Parathyroid adenoma (tissue), 2 donors: ENCODE results near the gene MEF2C.

Source experiments
- H2AFZ ChIP-seq: fragments of 300-600 bp; sonication (generic); one replicate; pipeline ENCODE4 v1.7.0; 2017; ENCODE audit warnings: antibody characterized with exemption, mild to moderate bottlenecking
- H3K27ac ChIP-seq: fragments of 300-600 bp; sonication (generic); one replicate; pipeline ENCODE4 v1.7.0; 2017
- H3K27me3 ChIP-seq: fragments of 300-600 bp; sonication (generic); one replicate; pipeline ENCODE4 v1.7.0; 2017; ENCODE audit warnings: low read length; ENCODE audit not compliant: control insufficient read depth, insufficient read depth
- H3K36me3 ChIP-seq: fragments of 300-600 bp; sonication (generic); one replicate; pipeline ENCODE4 v1.7.0; 2017; ENCODE audit warnings: low read length; ENCODE audit not compliant: control insufficient read depth, insufficient read depth
- H3K4me1 ChIP-seq: fragments of 300-600 bp; sonication (generic); one replicate; pipeline ENCODE4 v1.7.0; 2017; ENCODE audit warnings: control low read depth
- H3K4me2 ChIP-seq: fragments of 300-600 bp; sonication (generic); one replicate; pipeline ENCODE4 v1.7.0; 2017; ENCODE audit warnings: low read length
- H3K4me3 ChIP-seq: fragments of 300-600 bp; sonication (generic); one replicate; pipeline ENCODE4 v1.7.0; 2017; ENCODE audit warnings: low read depth, low read length
- H3K79me2 ChIP-seq: fragments of 300-600 bp; sonication (generic); one replicate; pipeline ENCODE4 v1.7.0; 2017; ENCODE audit warnings: control low read depth
- H3K9ac ChIP-seq: fragments of 300-600 bp; sonication (generic); one replicate; pipeline ENCODE4 v1.7.0; 2017; ENCODE audit warnings: mild to moderate bottlenecking
- H3K9me3 ChIP-seq: fragments of 300-600 bp; sonication (generic); one replicate; pipeline ENCODE4 v1.7.0; 2017; ENCODE audit warnings: low read length; ENCODE audit not compliant: control insufficient read depth
- TF ChIP-seq, protein P1 (sequence below): fragments of 300-600 bp; sonication (generic); IDR thresholded peaks from one replicate; pipeline ENCODE4 v1.7.0; 2017; ENCODE audit warnings: antibody characterized with exemption, mild to moderate bottlenecking
- donor health status: primary hyperparathyroidism.

MEF2C gene

GRCh38 chr5:88883059-88883835, at the start of gene MEF2C:
Gene MEF2C, minus strand, starts transcription at chr5:88883184. Its CDS starts 59,396 bp downstream, at chr5:88823788.
- no peaks in the 10 kb centered on the region for H3K36me3 ChIP-seq
- H3K9ac ChIP-seq: no peak within 1 kb of the TSS
- peak within 1 kb of the TSS; percentile 51 for H2AFZ ChIP-seq
- no peaks in the 10 kb centered on the region for H3K9me3 ChIP-seq
- peak within 1 kb of the TSS; percentile 65 for H3K4me3 ChIP-seq
- peak within 1 kb of the TSS; percentile 68 for H3K4me2 ChIP-seq
- no peaks in the 10 kb centered on the region for H3K79me2 ChIP-seq
- peak within 1 kb of the TSS; percentile 60 for H3K27ac ChIP-seq
- TF ChIP-seq, protein P1, sequence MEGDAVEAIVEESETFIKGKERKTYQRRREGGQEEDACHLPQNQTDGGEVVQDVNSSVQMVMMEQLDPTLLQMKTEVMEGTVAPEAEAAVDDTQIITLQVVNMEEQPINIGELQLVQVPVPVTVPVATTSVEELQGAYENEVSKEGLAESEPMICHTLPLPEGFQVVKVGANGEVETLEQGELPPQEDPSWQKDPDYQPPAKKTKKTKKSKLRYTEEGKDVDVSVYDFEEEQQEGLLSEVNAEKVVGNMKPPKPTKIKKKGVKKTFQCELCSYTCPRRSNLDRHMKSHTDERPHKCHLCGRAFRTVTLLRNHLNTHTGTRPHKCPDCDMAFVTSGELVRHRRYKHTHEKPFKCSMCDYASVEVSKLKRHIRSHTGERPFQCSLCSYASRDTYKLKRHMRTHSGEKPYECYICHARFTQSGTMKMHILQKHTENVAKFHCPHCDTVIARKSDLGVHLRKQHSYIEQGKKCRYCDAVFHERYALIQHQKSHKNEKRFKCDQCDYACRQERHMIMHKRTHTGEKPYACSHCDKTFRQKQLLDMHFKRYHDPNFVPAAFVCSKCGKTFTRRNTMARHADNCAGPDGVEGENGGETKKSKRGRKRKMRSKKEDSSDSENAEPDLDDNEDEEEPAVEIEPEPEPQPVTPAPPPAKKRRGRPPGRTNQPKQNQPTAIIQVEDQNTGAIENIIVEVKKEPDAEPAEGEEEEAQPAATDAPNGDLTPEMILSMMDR: no peak
- H3K27me3 ChIP-seq: peaks cover 4% of the 10 kb centered on the region
- H3K4me1 ChIP-seq: no peaks in the 10 kb centered on the region

- Histone ChIP-seq H3K4me3 (no peak overlapping the region), H3K27me3 (no peaks in the 10 kb centered on the region), H2AFZ (no peak overlapping the region), H3K4me1 (no peaks in the 10 kb centered on the region), H3K9me3 (no peaks in the 10 kb centered on the region), H3K79me2 (no peaks in the 10 kb centered on the region), H3K27ac (no peak overlapping the region), H3K9ac (no peak overlapping the region), H3K4me2 (no peak overlapping the region), H3K36me3 (no peaks in the 10 kb centered on the region)
- TF ChIP-seq, protein P1: no peak
These were observed 49.6 kb upstream of the MEF2C start for GRCh38 chr5:88932541-88932940.

DNA sequence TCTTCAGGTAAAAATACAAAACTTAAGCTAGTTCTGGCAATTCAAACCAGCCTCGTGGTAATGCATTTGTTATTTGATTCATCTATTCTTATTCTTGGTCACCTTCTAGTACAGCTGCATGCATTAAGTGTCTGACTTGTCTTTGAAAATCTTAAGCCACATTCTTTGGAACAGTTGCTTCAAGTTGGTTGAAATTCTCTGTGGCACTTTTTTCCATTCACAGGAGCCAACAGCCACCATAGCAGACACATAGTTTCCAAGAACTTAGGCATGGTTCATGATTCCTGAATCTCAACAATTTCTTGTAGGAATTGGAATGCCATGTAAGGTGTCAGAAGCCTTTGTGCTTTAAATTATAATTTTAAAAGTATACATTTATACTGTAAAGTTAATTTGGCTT, 47.4 kb upstream of the MEF2C start:
- Histone ChIP-seq H3K4me1 (no peaks in the 10 kb centered on the region), H3K36me3 (no peaks in the 10 kb centered on the region), H3K4me3 (no peak overlapping the region), H3K27me3 (no peaks in the 10 kb centered on the region), H3K4me2 (no peak overlapping the region), H3K79me2 (no peaks in the 10 kb centered on the region), H3K9me3 (no peaks in the 10 kb centered on the region), H3K27ac (no peak overlapping the region), H3K9ac (no peak overlapping the region), H2AFZ (no peak overlapping the region)
- TF ChIP-seq, protein P1: no peak

DNA sequence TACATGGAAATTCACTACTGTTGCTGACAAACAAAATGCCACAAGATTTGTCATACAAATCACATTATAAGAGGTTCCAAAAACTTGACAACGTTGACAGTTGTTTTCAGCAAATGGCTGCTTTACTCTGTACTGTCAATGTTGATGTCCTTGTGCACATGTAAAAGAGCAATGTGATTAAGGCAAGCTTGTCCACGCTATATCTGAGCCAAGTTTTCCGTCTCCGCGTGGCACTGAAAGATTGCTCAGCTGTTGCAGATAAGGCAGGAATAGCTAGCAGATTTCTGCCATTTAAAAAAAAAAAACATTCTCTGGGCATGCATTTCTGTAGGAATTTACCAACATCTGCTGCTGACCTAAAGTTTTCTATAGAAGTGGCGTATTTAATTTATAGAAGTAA, 46.4 kb upstream of the MEF2C start:
- no peak overlapping the region for H2AFZ ChIP-seq
- H3K27me3 ChIP-seq: no peaks in the 10 kb centered on the region
- no peaks in the 10 kb centered on the region for H3K79me2 ChIP-seq
- H3K27ac ChIP-seq: no peak overlapping the region
- H3K36me3 ChIP-seq: no peaks in the 10 kb centered on the region
- H3K9me3 ChIP-seq: no peaks in the 10 kb centered on the region
- no peak overlapping the region for H3K9ac ChIP-seq
- no peak overlapping the region for H3K4me2 ChIP-seq
- H3K4me3 ChIP-seq: no peak overlapping the region
- TF ChIP-seq, protein P1: no peak
- H3K4me1 ChIP-seq: no peaks in the 10 kb centered on the region

DNA sequence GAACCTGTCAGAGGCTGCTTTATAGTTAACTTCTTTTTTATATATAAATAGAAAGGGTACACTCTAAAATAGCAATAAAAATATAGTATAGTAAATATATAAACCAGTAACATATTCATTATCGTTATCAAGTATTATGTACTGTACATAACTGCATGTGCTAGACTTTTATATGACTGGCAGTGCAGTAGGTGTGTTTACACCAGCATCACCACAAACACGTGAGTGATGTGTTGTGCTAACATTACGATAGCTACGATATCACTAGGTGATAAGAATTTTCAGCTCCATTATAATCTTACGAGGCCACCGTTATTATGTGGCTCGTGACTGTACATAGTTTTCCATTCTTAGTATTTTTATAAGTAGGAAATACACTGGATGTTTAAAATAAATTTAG, 43.8 kb upstream of the MEF2C start:
- Histone ChIP-seq H3K9ac (no peak overlapping the region), H3K36me3 (no peaks in the 10 kb centered on the region), H3K27ac (no peak overlapping the region), H3K4me2 (no peak overlapping the region), H3K27me3 (no peaks in the 10 kb centered on the region), H3K4me3 (no peak overlapping the region), H2AFZ (no peak overlapping the region), H3K4me1 (no peaks in the 10 kb centered on the region), H3K9me3 (no peaks in the 10 kb centered on the region), H3K79me2 (no peaks in the 10 kb centered on the region)
- TF ChIP-seq, protein P1: no peak
